Stimulated activated CD8-positive, alpha-beta memory T cell treated with anti-CD3 and anti-CD28 coated beads, Interleukin-12 subunit alpha, Interleukin-12 subunit beta, amount 100 ng/mL, for 24 hours (primary cell): Measurements from ENCODE around the gene CALML4.
"Not testable (repeated sequence)": the region's sequence is repeated elsewhere in the genome, so short reads cannot be mapped to it uniquely, and the experiment has no call there.

ENCODE experiments used
- DNase-seq: peaks from one replicate; pipeline ENCODE4 v3.0.0-alpha.2; 2020; ENCODE audit errors: extremely low read depth

Gene CALML4

GRCh38 chr15:68204776-68205557 lies at the start of gene CALML4:
Gene CALML4 (minus strand): TSS chr15:68205332. CDS start chr15:68205247, 85 bp downstream.
- no peak for DNase-seq

DNA sequence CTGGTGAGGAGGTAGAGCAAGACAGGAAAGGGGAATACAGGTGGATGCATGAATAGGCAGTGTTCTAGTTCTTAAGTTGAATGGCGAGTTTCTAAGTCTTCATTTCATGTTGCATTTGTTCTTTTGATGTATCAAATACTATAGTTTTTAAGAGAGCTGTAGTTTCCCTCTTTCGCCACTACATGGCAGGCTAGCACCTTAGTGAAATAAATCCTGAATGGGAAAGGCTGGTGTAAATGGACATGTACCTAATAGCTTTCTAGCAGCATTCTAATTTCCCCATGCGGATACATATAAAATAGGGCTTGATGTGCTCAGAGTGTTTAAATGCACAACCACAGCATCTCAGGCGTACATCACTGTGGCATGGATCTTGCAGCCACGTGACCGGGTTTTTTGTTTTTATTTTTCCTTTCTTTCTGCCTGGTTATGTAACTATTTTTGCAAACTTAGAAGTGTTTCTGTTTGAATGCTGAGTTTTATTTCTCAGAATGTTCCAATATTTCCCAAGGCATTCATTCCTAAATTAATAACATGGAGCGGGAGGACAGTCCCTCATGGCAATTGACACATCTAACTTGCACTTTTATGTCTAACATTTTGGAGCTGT lies 47.9 kb upstream of the CALML4 start:
- no peak for DNase-seq

GRCh38 chr15:68249058-68249713 lies 44.1 kb upstream of the CALML4 start:
- no peak for DNase-seq

- DNase-seq: no peak
Observed at GRCh38 chr15:68244235-68244634, 39.1 kb upstream of the CALML4 start.

DNA sequence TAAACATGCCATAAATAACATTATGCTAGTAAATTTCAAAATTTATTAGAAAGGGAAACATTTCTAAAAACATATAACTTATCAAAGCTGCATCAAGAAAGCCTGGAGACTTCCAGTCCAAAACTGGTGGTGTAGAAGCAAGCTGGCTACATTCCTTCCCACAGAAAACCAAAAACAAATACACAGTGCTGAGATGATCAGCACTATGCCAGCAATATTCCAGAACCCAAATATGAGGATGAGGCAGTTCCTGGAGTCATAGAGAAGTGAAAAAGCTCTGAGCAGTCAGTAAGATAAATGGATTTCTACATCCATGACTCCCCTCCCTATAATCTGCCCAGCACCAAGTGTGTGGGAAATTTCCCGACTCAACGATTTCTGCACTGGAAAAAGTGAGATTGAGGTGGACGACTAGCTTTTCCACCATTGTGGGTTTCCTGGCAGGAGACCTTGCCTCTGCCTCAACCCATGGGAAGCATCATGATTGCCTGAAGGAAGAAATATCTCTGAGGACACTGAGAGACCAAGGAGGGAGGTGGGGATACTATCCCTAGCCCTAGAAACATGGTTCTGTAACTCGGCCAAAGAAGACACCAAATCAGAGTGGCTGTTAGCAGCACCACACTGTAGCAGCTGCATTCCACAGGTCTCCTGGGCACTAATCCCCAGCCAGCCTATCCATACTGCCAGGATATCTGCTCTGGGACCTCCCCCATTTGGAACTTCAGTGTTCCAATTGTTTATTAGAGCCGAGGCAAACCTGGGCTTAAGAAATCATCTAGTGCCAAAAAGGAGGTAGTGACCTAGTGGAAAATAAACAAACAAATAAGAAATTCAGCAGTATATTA lies 36.2 kb upstream of the CALML4 start:
- DNase-seq: no peak

DNA sequence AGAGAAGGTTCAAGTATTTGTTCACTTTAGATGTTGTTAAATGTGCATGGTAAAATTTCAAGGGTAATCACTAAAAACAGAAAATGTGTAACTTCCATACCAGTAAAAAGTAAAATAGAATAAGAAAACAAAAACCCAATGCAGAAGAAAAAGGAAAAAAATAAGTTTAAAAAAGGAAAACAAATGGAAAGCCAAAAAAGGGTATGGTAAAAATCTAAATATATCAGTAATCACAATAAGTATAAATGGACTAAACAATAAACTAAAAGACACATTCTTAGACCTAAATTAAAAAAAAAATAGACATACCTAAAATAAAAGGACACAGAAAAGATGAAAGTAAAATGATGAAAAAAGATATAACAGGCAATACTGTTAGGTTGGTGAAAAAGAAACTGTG lies 33.9 kb upstream of the CALML4 start:
- DNase-seq: no peak

- DNase-seq: no peak
Observed at GRCh38 chr15:68235022-68235421, 29.9 kb upstream of the CALML4 start.

GRCh38 chr15:68234520-68234919 lies 29.4 kb upstream of the CALML4 start:
- not testable (repeated sequence) for DNase-seq

DNA sequence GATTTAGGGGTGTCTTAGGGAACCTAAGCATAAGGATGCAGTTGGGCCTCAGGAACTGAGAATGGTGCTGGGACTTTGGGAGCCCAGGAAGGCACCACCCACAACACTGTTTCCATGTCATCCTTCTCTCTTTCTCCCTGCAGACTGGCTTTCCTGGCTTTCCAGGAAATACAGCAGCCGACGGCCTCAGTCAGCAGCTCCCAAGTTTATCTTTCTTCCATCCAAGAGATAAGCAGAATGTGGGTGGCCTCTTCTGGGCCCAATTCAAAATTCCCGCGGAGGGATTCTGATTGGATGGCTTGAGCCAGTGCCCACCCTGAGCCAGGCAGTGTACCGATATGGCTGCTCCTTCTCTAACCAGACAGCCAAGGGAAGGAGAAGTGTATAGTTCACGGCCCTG lies 28.9 kb upstream of the CALML4 start:
- no peak for DNase-seq

DNA sequence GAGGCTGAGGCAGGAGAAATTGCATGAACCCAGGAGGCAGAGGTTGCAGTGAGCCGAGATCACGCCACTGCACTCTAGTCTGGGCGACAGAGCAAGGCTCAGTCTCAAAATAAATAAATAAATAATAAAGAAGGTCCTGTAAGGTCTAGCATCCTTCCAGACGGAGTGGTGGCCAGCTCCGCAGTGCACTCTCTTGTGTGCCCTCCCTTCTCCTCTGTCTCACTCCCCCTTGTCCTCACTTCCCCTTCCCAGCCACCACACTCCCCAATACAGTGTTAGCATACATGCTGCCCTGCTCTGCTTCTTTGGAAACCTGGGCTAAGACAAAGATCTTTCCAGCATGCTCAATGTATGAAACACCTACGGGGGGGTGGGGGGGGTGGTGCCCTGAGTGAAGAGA lies 27.8 kb upstream of the CALML4 start:
- no peak for DNase-seq

DNA sequence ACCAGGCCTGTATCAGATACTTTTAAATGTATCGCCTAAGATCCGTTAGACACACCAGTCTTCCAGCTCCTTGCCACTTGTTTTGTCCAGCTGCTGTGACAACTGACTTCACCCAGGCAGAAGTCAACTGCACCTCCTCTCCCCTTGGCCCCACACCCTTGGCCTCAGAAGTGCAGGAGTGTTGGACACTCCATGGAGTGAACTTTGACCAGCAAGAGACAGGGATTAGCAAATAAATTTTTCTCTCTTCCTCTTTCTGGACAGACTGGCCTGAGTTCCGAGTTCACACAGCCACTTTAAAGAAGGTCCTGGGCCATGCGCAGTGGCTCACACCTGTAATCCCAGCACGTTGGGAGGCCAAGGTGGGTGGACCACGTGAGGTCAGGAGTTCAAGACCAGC lies 27.3 kb upstream of the CALML4 start:
- DNase-seq: no peak

- DNase-seq: no peak
Observed at GRCh38 chr15:68231102-68231818, 26.1 kb upstream of the CALML4 start.

- DNase-seq: no peak
Observed at GRCh38 chr15:68230157-68231100, 25.3 kb upstream of the CALML4 start.

DNA sequence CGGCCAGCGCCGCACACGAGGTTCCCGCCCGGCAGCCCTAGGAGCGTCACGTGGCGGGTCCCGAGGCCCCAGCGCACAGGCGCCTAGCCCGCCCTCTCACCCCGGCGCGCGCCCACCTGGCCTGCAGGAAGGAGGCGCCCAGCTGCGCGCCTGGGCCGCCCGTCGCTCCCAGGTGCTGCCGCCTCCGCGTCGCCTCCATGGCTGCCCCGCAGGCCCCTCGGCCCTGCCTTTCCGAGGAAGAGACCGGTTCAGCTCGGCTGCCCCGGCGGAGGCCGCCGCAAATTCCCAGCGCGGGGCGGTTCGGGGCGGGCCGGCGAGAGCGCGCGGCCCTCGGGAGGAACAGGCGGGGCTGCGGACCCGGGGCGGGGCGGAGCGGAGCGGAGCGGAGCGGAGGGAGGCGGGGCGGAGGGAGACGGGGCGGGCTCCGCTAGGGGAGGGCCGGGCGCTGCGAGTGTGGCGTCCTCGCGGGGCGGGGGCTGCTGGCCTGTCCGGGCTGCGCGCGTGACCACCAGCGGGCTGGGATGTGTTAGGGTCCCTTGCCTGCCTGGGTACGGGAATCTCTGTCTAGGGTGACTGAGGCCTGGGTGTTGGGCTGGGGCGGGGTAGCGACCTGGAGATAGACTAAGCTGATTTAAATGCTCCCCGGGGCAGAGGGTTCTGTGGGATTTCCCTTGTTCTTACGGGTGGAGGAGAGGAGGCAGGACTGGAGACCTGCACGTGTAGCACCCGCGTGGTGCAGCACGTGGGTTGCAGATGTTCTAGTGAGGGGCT lies 24.4 kb upstream of the CALML4 start, which contains the start of gene CLN6:
Gene CLN6 (minus strand): TSS at position 343 of the 771 bp plus-strand sequence. CDS start 144 bp downstream, at position 199.
- peak; percentile 55 for DNase-seq

GRCh38 chr15:68228971-68229385 lies 23.8 kb upstream of the CALML4 start:
- DNase-seq: no peak

- no peak for DNase-seq
Observed at GRCh38 chr15:68228143-68228970, 23.2 kb upstream of the CALML4 start.

- no peak for DNase-seq
Observed at GRCh38 chr15:68227643-68228142, 22.6 kb upstream of the CALML4 start.

DNA sequence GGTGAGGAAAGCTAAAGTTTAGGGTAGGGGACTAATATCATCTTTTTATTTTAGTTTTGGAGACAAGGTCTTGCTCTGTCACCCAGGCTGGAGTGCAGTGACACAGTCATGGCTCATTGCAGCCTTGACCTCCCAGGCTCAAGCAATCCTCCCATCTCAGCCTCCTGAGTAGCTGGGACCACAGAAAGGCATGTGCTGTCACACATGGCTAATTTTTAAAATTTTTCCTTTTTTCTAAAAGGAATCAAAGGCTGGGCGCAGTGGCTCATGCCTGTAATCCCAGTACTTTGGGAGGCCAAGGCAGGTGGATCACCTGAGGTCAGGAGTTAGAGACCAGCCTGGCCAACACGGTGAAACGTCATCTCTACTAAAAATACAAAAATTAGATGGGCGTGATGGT lies 20.3 kb upstream of the CALML4 start:
- not testable (repeated sequence) for DNase-seq
